IMR-90 (cell line): ENCODE measurements around the gene CROCC2.

Experiments used
- MAZ ChIP-seq: IDR thresholded peaks from 2 replicates; pipeline ENCODE4 v1.6.1; 2012; ENCODE audit warnings: low read depth, mild to moderate bottlenecking, low read length, improper control_type of control experiment, moderate library complexity, borderline replicate concordance
- NFE2L2 ChIP-seq: fragments of 150-350 bp; IDR thresholded peaks from 2 replicates; pipeline ENCODE4 v1.6.1; 2016; ENCODE audit warnings: low read depth, mild to moderate bottlenecking, low read length
- RCOR1 ChIP-seq: IDR thresholded peaks from 2 replicates; pipeline ENCODE4 v1.6.1; 2012; ENCODE audit warnings: mild to moderate bottlenecking, low read length, improper control_type of control experiment; ENCODE audit not compliant: insufficient replicate concordance
- TF ChIP-seq, protein P1 (sequence below): conservative IDR thresholded peaks from 2 replicates; pipeline ENCODE4 v1.5.1; 2012; ENCODE audit warnings: mild to moderate bottlenecking, low read depth, low read length, improper control_type of control experiment

GRCh38 chr2:241000831-241001321 lies 94.7 kb downstream of the CROCC2 start:
- TF ChIP-seq, protein P1, sequence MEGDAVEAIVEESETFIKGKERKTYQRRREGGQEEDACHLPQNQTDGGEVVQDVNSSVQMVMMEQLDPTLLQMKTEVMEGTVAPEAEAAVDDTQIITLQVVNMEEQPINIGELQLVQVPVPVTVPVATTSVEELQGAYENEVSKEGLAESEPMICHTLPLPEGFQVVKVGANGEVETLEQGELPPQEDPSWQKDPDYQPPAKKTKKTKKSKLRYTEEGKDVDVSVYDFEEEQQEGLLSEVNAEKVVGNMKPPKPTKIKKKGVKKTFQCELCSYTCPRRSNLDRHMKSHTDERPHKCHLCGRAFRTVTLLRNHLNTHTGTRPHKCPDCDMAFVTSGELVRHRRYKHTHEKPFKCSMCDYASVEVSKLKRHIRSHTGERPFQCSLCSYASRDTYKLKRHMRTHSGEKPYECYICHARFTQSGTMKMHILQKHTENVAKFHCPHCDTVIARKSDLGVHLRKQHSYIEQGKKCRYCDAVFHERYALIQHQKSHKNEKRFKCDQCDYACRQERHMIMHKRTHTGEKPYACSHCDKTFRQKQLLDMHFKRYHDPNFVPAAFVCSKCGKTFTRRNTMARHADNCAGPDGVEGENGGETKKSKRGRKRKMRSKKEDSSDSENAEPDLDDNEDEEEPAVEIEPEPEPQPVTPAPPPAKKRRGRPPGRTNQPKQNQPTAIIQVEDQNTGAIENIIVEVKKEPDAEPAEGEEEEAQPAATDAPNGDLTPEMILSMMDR = no peak
- TF ChIP-seq RCOR1 (no peak), NFE2L2 (no peak), MAZ (no peak)
